ENCODE measurements around the gene ESYT3. TPM values are rescaled to one million over a fixed set of nuclear protein-coding genes. Genes with fewer than 3 reads are reported as not detected.

The ESYT3 gene
- total and polyA plus RNA-seq, 2 of the 8 experiments (the other 6 are each of a cell fraction or from before 2014, with no cell fraction given): 4.4 to 7.3 TPM

DNA sequence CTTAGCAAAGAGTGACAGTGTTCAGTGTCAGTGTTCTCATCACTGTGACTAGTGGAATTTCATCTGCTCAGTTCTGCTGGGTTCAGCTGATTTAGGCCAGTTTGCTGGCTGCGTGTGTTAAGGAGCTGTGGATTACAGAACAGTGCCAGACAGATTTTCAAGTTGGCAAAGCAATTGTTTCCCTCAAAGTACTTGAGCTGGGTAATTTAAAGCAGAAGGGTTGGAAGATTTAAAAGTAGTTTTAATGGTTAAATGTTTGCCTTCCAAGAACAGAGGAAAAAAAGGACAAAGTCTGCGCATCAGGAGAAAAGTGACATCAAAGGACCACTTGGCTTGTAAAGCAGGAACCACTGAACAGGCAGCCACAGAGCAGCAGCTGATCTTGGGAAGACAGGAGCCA lies 8.7 kb downstream of the ESYT3 start (continued):
- TF ChIP-seq, protein P1, sequence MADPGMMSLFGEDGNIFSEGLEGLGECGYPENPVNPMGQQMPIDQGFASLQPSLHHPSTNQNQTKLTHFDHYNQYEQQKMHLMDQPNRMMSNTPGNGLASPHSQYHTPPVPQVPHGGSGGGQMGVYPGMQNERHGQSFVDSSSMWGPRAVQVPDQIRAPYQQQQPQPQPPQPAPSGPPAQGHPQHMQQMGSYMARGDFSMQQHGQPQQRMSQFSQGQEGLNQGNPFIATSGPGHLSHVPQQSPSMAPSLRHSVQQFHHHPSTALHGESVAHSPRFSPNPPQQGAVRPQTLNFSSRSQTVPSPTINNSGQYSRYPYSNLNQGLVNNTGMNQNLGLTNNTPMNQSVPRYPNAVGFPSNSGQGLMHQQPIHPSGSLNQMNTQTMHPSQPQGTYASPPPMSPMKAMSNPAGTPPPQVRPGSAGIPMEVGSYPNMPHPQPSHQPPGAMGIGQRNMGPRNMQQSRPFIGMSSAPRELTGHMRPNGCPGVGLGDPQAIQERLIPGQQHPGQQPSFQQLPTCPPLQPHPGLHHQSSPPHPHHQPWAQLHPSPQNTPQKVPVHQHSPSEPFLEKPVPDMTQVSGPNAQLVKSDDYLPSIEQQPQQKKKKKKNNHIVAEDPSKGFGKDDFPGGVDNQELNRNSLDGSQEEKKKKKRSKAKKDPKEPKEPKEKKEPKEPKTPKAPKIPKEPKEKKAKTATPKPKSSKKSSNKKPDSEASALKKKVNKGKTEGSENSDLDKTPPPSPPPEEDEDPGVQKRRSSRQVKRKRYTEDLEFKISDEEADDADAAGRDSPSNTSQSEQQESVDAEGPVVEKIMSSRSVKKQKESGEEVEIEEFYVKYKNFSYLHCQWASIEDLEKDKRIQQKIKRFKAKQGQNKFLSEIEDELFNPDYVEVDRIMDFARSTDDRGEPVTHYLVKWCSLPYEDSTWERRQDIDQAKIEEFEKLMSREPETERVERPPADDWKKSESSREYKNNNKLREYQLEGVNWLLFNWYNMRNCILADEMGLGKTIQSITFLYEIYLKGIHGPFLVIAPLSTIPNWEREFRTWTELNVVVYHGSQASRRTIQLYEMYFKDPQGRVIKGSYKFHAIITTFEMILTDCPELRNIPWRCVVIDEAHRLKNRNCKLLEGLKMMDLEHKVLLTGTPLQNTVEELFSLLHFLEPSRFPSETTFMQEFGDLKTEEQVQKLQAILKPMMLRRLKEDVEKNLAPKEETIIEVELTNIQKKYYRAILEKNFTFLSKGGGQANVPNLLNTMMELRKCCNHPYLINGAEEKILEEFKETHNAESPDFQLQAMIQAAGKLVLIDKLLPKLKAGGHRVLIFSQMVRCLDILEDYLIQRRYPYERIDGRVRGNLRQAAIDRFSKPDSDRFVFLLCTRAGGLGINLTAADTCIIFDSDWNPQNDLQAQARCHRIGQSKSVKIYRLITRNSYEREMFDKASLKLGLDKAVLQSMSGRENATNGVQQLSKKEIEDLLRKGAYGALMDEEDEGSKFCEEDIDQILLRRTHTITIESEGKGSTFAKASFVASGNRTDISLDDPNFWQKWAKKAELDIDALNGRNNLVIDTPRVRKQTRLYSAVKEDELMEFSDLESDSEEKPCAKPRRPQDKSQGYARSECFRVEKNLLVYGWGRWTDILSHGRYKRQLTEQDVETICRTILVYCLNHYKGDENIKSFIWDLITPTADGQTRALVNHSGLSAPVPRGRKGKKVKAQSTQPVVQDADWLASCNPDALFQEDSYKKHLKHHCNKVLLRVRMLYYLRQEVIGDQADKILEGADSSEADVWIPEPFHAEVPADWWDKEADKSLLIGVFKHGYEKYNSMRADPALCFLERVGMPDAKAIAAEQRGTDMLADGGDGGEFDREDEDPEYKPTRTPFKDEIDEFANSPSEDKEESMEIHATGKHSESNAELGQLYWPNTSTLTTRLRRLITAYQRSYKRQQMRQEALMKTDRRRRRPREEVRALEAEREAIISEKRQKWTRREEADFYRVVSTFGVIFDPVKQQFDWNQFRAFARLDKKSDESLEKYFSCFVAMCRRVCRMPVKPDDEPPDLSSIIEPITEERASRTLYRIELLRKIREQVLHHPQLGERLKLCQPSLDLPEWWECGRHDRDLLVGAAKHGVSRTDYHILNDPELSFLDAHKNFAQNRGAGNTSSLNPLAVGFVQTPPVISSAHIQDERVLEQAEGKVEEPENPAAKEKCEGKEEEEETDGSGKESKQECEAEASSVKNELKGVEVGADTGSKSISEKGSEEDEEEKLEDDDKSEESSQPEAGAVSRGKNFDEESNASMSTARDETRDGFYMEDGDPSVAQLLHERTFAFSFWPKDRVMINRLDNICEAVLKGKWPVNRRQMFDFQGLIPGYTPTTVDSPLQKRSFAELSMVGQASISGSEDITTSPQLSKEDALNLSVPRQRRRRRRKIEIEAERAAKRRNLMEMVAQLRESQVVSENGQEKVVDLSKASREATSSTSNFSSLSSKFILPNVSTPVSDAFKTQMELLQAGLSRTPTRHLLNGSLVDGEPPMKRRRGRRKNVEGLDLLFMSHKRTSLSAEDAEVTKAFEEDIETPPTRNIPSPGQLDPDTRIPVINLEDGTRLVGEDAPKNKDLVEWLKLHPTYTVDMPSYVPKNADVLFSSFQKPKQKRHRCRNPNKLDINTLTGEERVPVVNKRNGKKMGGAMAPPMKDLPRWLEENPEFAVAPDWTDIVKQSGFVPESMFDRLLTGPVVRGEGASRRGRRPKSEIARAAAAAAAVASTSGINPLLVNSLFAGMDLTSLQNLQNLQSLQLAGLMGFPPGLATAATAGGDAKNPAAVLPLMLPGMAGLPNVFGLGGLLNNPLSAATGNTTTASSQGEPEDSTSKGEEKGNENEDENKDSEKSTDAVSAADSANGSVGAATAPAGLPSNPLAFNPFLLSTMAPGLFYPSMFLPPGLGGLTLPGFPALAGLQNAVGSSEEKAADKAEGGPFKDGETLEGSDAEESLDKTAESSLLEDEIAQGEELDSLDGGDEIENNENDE (IDR thresholded peaks at IDR 0.05; ENCODE audit: insufficient replicate concordance, low read length): no peak
- TF ChIP-seq CBX5 (IDR thresholded peaks at IDR 0.05; ENCODE audit: low read depth, low read length) (no peak), TCF12 (IDR thresholded peaks at IDR 0.05; ENCODE audit: low read depth, low read length) (no peak), KDM4A (IDR thresholded peaks at IDR 0.05; ENCODE audit: low read depth, low read length, severe bottlenecking) (no peak), PHF8 (conservative IDR thresholded peaks at IDR 0.05; ENCODE audit: low read depth, low read length) (no peak), TAF1 (IDR thresholded peaks at IDR 0.05; ENCODE audit: low read depth, low read length) (no peak), POLR2A (IDR thresholded peaks at IDR 0.05; ENCODE audit: control extremely low read depth in 1 of 2, low read depth in 2 of 2, low read length in 2 of 2) (no peak), TEAD4 (IDR thresholded peaks at IDR 0.05; ENCODE audit: low read depth, low read length) (no peak), SIX5 (IDR thresholded peaks at IDR 0.05; ENCODE audit: low read depth, low read length) (no peak), HDAC6 (IDR thresholded peaks at IDR 0.05; ENCODE audit: low read depth, low read length) (no peak), ASH2L (IDR thresholded peaks at IDR 0.05; ENCODE audit: low read length) (no peak), E2F6 (IDR thresholded peaks at IDR 0.05) (no peak), ZNF274 (IDR thresholded peaks at IDR 0.05; ENCODE audit: borderline replicate concordance, extremely low read depth, low read length) (no peak)

Data from H1 (cell line).